Stomach (tissue), 9 donors: Measurements from ENCODE around the gene SMARCC1. TPM values are rescaled to one million over a fixed set of nuclear protein-coding genes. Genes with fewer than 3 reads are reported as not detected.

Source experiments
- DNase-seq, 2 donors: peaks; one replicate each; pipeline versions ENCODE4 v3.0.0 to v3.0.0-alpha.2; 2013 to 2019
- H3K27ac ChIP-seq, 5 donors: fragments of 200-600 bp in 4 of 5; sonication (generic) in 4 of 5; one replicate each; pipeline ENCODE4 v1.5.1; 2013 to 2019; ENCODE audit warnings: mild to moderate bottlenecking in 1 of 5, moderate library complexity in 1 of 5
- H3K27me3 ChIP-seq, 3 donors: fragments of 200-600 bp; sonication (generic); one replicate each; pipeline ENCODE4 v1.5.1; 2017 to 2019; ENCODE audit warnings: mixed run types in 1 of 3
- H3K36me3 ChIP-seq, 4 donors: fragments of 200-600 bp; sonication (generic); 1 replicate in 3 of 4; 2 replicates in 1 of 4; pipeline ENCODE4 v1.5.1; 2016 to 2019
- H3K4me1 ChIP-seq, 4 donors: fragments of 200-600 bp; sonication (generic); one replicate each; pipeline ENCODE4 v1.5.1; 2016 to 2019
- H3K4me3 ChIP-seq, 4 donors: fragments of 200-600 bp; sonication (generic) in 3 of 4; one replicate each; pipeline ENCODE4 v1.5.1; 2016 to 2019; ENCODE audit warnings: mild to moderate bottlenecking in 1 of 4
- H3K9me3 ChIP-seq, 4 donors: fragments of 200-600 bp; sonication (generic); one replicate each; pipeline ENCODE4 v1.5.1; 2016 to 2019
- CTCF ChIP-seq, 7 experiments: fragments of 450-650 bp in 4 of 7; fragments of 200-600 bp in 3 of 7; sonication (generic) in 3 of 7; IDR thresholded peaks; one replicate each; pipeline ENCODE4 v1.5.1; 2016 to 2019; ENCODE audit warnings: antibody characterized with exemption in 7 of 7, control low read depth in 2 of 7, mild to moderate bottlenecking in 1 of 7
- EP300 ChIP-seq: sonication (generic); formaldehyde crosslinking; IDR thresholded peaks from one replicate; pipeline ENCODE4 v1.6.1; 2017; ENCODE audit warnings: antibody characterized with exemption
- POLR2A ChIP-seq, 4 donors: fragments of 450-650 bp; IDR thresholded peaks; one replicate each; pipeline ENCODE4 v1.6.1; 2016; ENCODE audit warnings: antibody characterized with exemption in 4 of 4, control low read depth in 2 of 4, mild to moderate bottlenecking in 1 of 4, moderate library complexity in 1 of 4
- POLR2AphosphoS5 ChIP-seq, 3 donors: sonication (generic); formaldehyde crosslinking; IDR thresholded peaks; one replicate each; pipeline ENCODE4 v1.6.1; 2016; ENCODE audit warnings: antibody characterized with exemption in 3 of 3
- WGBS, 5 donors: extraction: QIAGEN DNeasy Blood & Tissue Kit in 3 of 5; methylation state at CpG; one replicate each; pipeline versions ENCODE4 v1.1.5 to v1.1.7; 2013 to 2018; 5-methylcytosine and 5-hydroxymethylcytosine counted together
- intact Hi-C: fragments of 100-400 bp; cut with DNase I; formaldehyde crosslinking; loops from one replicate; pipeline ENCODE4 v1.15.1; 2023; ENCODE audit warnings: low total_unique reads
- polyA plus RNA-seq, 3 donors: library from polyadenylated mRNA; stranded (reverse); fragments of 200-250 nt; gene quantifications; one replicate each; pipeline ENCODE4 v1.2.3, GENCODE V29; 2013
- total RNA-seq, 5 donors: library from RNA; depleted of rRNA; stranded (reverse); fragments of >200 nt; gene quantifications; one replicate each; pipeline versions ENCODE4 v1.1.0 to v1.2.3, GENCODE V29; 2014 to 2016
- donor health status: healthy with polysubstance abuse.
- donor health status: Bipolar disorder and iron deficiency.
- donor health status: healthy.

Gene SMARCC1
- total and polyA plus RNA-seq, 8 donors: 8.6 to 64.3 (median 27.3) TPM

GRCh38 chr3:47617086-47618010 is 164.3 kb downstream of the SMARCC1 start:
- Histone ChIP-seq H3K27ac (no peak overlapping the region), H3K36me3 (peaks cover 13 to 78% (median 69%) of the 10 kb centered on the region in 4 donors), H3K9me3 (no peaks in the 10 kb centered on the region), H3K27me3 (no peaks in the 10 kb centered on the region), H3K4me3 (no peak overlapping the region), H3K4me1 (peaks cover 0 to 19% (median 8%) of the 10 kb centered on the region in 4 donors)
- 52 to 72% (median 65%) methylated on average over 5 of the region's 5 CpGs for WGBS, 5 donors
- intact Hi-C loops: no loop called here
- TF ChIP-seq POLR2A (IDR thresholded peaks at IDR 0.05): no peak
- TF ChIP-seq POLR2AphosphoS5 (IDR thresholded peaks at IDR 0.05): no peak
- no peak for TF ChIP-seq CTCF (IDR thresholded peaks at IDR 0.05)
- TF ChIP-seq EP300: no peak
- no peak for DNase-seq

- intact Hi-C loops: no loop called here
- Histone ChIP-seq H3K36me3 (peaks cover 17 to 60% (median 56%) of the 10 kb centered on the region in 4 donors), H3K9me3 (no peaks in the 10 kb centered on the region), H3K4me1 (peaks cover 0 to 26% (median 13%) of the 10 kb centered on the region in 4 donors), H3K4me3 (no peak overlapping the region), H3K27me3 (no peaks in the 10 kb centered on the region), H3K27ac (no peak overlapping the region)
- TF ChIP-seq EP300 (no peak), POLR2A (IDR thresholded peaks at IDR 0.05) (no peak)
- 87 to 94% (median 91%) methylated on average over 2 of the region's 2 CpGs for WGBS, 5 donors
- DNase-seq: no peak
Observed at GRCh38 chr3:47614788-47615187, 166.9 kb downstream of the SMARCC1 start.

- Histone ChIP-seq H3K4me1 (peaks cover 0 to 26% (median 13%) of the 10 kb centered on the region in 4 donors), H3K27me3 (no peaks in the 10 kb centered on the region), H3K27ac (no peak overlapping the region), H3K9me3 (no peaks in the 10 kb centered on the region), H3K4me3 (no peak overlapping the region), H3K36me3 (peaks cover 12 to 60% (median 56%) of the 10 kb centered on the region in 4 donors)
- DNase-seq: peak in 1 of 2 donors; percentile 53
- TF ChIP-seq CTCF (IDR thresholded peaks at IDR 0.05) (no peak), EP300 (no peak), POLR2AphosphoS5 (IDR thresholded peaks at IDR 0.05) (no peak), POLR2A (IDR thresholded peaks at IDR 0.05) (no peak)
- WGBS, 5 donors: 61 to 77% (median 72%) methylated on average over 4 of the region's 4 CpGs
- intact Hi-C loops: no loop called here
Observed at GRCh38 chr3:47613722-47614121, 168.0 kb downstream of the SMARCC1 start.

- intact Hi-C loops: no loop called here
- WGBS, 5 donors: 62 to 99% (median 96%) methylated on average over 2 of the region's 2 CpGs
- DNase-seq: no peak
- TF ChIP-seq EP300 (no peak), POLR2A (IDR thresholded peaks at IDR 0.05) (no peak), POLR2AphosphoS5 (IDR thresholded peaks at IDR 0.05) (no peak), CTCF (IDR thresholded peaks at IDR 0.05) (no peak)
- peaks cover 0 to 26% (median 13%) of the 10 kb centered on the region in 4 donors for H3K4me1 ChIP-seq
- H3K4me3 ChIP-seq: no peak overlapping the region
- H3K27me3 ChIP-seq: no peaks in the 10 kb centered on the region
- peaks cover 15 to 60% (median 56%) of the 10 kb centered on the region in 4 donors for H3K36me3 ChIP-seq
- H3K9me3 ChIP-seq: no peaks in the 10 kb centered on the region
- peak overlapping the region in 2 of 5 donors; percentile 16 to 43 for H3K27ac ChIP-seq
Observed at GRCh38 chr3:47612879-47613278, 168.8 kb downstream of the SMARCC1 start.
